Astrocyte of the cerebellum (primary cell): ENCODE results near the gene INSIG1.

Experiments used
- DNase-seq: peaks from one replicate; pipeline ENCODE4 v3.0.0-alpha.2; 2011; ENCODE audit warnings: low read depth
- H3K4me3 ChIP-seq: 2 replicates; pipeline ENCODE4 v1.5.1; 2011; ENCODE audit warnings: mild to moderate bottlenecking, low read depth, low read length, moderate library complexity
- CTCF ChIP-seq: IDR thresholded peaks from 2 replicates; pipeline ENCODE4 v1.5.1; 2012; ENCODE audit warnings: low read length, low read depth, moderate library complexity, mild to moderate bottlenecking; ENCODE audit errors: missing control alignments
- in situ Hi-C: cut with HindIII; loops from 2 replicates; pipeline ENCODE4 v1.10.0; 2017; ENCODE audit warnings: low sequenced_read_pairs

Gene INSIG1

GRCh38 chr7:155312633-155313032 is 15.0 kb downstream of the INSIG1 start:
- DNase-seq, result no peak
- no peak for TF ChIP-seq CTCF
- in situ Hi-C loops, result no loop called here
- H3K4me3 ChIP-seq, result no peak overlapping the region

GRCh38 chr7:155313096-155313495 is 15.4 kb downstream of the INSIG1 start:
- no peak overlapping the region for H3K4me3 ChIP-seq
- no peak for DNase-seq
- in situ Hi-C loops, result no loop called here
- TF ChIP-seq CTCF, result no peak

GRCh38 chr7:155315977-155316376 is 18.3 kb downstream of the INSIG1 start:
- no peak overlapping the region for H3K4me3 ChIP-seq
- in situ Hi-C loops, result no loop called here
- no peak for TF ChIP-seq CTCF
- DNase-seq, result no peak

- no peak for TF ChIP-seq CTCF
- H3K4me3 ChIP-seq, result no peak overlapping the region
- in situ Hi-C loops, result no loop called here
- no peak for DNase-seq
These were observed 18.9 kb downstream of the INSIG1 start for GRCh38 chr7:155316427-155317113.

GRCh38 chr7:155317114-155317434 is 19.4 kb downstream of the INSIG1 start:
- no peak overlapping the region for H3K4me3 ChIP-seq
- no peak for TF ChIP-seq CTCF
- in situ Hi-C loops, result no loop called here
- DNase-seq, result no peak

GRCh38 chr7:155318245-155318644 is 20.6 kb downstream of the INSIG1 start:
- H3K4me3 ChIP-seq, result no peak overlapping the region
- no peak for DNase-seq
- in situ Hi-C loops, result no loop called here
- TF ChIP-seq CTCF, result no peak
